ENCODE data around the gene TARBP1.

- TF ChIP-seq POLR2A (IDR thresholded peaks at IDR 0.05): no peak
- no peak for TF ChIP-seq CTCF (IDR thresholded peaks at IDR 0.05)
- TF ChIP-seq POLR2AphosphoS5 (IDR thresholded peaks at IDR 0.05): no peak
- no peak for TF ChIP-seq EP300 (IDR thresholded peaks at IDR 0.05; ENCODE audit: low read depth)
These were observed 109.2 kb downstream of the TARBP1 start for GRCh38 chr1:234369784-234370183.

Measured in transverse colon (tissue), 4 donors.